Esophagus squamous epithelium (tissue), 4 donors: ENCODE results near the gene LTBP1.

Experiments
- CTCF ChIP-seq, 6 experiments: fragments of 450-650 bp in 4 of 6; fragments of 200-600 bp in 2 of 6; sonication (generic) in 2 of 6; IDR thresholded peaks; one replicate each; pipeline ENCODE4 v1.5.1; 2016 to 2019; ENCODE audit warnings: antibody characterized with exemption in 6 of 6, mild to moderate bottlenecking in 4 of 6, moderate library complexity in 4 of 6
- POLR2A ChIP-seq, 4 donors: fragments of 450-650 bp; IDR thresholded peaks; one replicate each; pipeline ENCODE4 v1.6.1; 2017; ENCODE audit warnings: antibody characterized with exemption in 4 of 4, mild to moderate bottlenecking in 4 of 4, moderate library complexity in 3 of 4

GRCh38 chr2:33011373-33011772 is 64.6 kb downstream of the LTBP1 start:
- TF ChIP-seq POLR2A (IDR thresholded peaks at IDR 0.05): no peak
- TF ChIP-seq CTCF (IDR thresholded peaks at IDR 0.05): no peak
